Measurements from ENCODE around the gene TCF3.

DNA sequence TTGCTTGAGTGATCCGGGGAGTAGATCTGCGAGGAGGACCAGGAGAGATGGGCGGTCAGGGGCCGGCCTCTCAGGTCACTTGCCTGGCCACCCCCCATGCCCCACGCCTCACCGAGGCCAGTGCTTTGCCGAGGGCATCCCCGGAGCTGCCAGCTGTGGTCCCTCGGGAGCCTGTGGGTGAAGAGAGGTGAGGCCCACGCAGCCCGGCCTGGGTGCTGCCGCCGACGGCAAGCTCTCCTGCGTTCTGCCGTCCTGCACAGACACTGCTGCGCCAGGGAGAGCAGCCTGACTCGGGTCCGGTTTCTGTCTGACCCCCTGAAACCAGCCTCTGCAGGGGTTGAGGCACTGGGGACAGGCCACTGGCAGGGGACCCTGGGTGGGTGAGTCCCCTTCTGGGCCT lies 31.4 kb downstream of the TCF3 start:
- TF ChIP-seq POLR2AphosphoS5 (IDR thresholded peaks at IDR 0.05; ENCODE audit: low read depth, low read length) (no peak), POLR2A (IDR thresholded peaks at IDR 0.05; ENCODE audit: low read depth, low read length) (no peak), TAF1 (IDR thresholded peaks at IDR 0.05; ENCODE audit: borderline replicate concordance, low read depth, low read length) (no peak)
